ENCODE results near the gene CCDC92. TPM values are rescaled to one million over a fixed set of nuclear protein-coding genes. Genes with fewer than 3 reads are reported as not detected.
"Not testable (repeated sequence)": the region's sequence is repeated elsewhere in the genome, so short reads cannot be mapped to it uniquely, and the experiment has no call there.

CCDC92 gene
- total RNA-seq, 1 experiment from 2014 or later = 6.1 TPM

- not testable (repeated sequence) for H3K27me3 ChIP-seq (ENCODE audit: control insufficient read depth, insufficient read depth, low read length); H3K4me3 ChIP-seq (ENCODE audit: insufficient read depth, low read depth, low read length)
- DNase-seq = peak; percentile 71
Measured at GRCh38 chr12:123911672-123912409, 60.8 kb downstream of the CCDC92 start.

GRCh38 chr12:123910761-123911193, 61.9 kb downstream of the CCDC92 start:
- Histone ChIP-seq H3K27me3 (ENCODE audit: control insufficient read depth, insufficient read depth, low read length) (no peaks in the 10 kb centered on the region), H3K36me3 (replicated peaks; ENCODE audit: control insufficient read depth, insufficient read depth, low read length) (no peaks in the 10 kb centered on the region), H3K4me3 (ENCODE audit: insufficient read depth, low read depth, low read length) (no peak overlapping the region)
- no peak for DNase-seq

More at GRCh38 chr12:123911672-123912409, 60.8 kb downstream of the CCDC92 start:
- not testable (repeated sequence) for H3K36me3 ChIP-seq (replicated peaks; ENCODE audit: control insufficient read depth, insufficient read depth, low read length)

GRCh38 chr12:123910057-123910456, 62.6 kb downstream of the CCDC92 start:
- DNase-seq = no peak
- H3K27me3 ChIP-seq (ENCODE audit: control insufficient read depth, insufficient read depth, low read length) = no peaks in the 10 kb centered on the region
- no peaks in the 10 kb centered on the region for H3K36me3 ChIP-seq (replicated peaks; ENCODE audit: control insufficient read depth, insufficient read depth, low read length)
- no peak overlapping the region for H3K4me3 ChIP-seq (ENCODE audit: insufficient read depth, low read depth, low read length)

DNA sequence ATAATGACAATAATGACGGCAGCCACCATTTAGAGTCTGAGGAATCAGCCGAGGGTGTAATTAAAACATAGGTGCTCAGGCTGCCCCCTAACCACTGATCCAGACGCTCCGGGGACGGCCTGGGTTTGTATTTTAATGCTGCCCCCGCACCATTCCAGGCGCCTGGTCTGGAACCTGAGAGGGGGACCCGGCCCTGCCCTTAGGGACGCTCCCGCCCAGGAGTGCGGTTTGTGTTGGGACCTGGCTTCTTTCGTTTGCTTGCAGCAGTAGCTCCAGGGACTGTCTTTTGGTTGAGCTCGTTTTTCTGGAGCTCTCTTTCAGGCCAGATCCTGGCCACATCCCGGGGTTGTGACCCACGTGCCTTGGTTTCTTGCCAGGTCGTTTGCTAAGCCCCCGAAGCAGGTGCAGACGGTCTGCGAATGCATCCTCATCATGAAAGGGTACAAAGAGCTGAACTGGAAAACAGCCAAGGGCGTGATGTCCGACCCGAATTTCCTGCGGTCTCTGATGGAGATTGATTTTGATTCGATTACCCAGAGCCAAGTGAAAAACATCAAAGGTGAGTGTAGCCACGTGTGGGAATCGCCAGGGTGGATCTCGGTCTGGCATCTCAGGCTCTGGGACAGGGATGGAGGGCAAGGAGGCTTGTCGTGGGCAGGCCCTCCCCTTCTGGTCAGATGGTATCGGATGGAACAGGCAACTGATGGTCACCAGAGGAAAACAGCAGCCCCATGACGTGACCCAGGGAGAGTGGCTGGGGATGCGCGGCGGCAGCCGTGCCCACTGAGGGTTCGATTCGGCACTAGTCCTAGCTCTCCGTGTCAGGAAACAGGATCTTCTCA, 63.5 kb downstream of the CCDC92 start:
- Histone ChIP-seq H3K36me3 (replicated peaks; ENCODE audit: control insufficient read depth, insufficient read depth, low read length) (no peaks in the 10 kb centered on the region), H3K4me3 (ENCODE audit: insufficient read depth, low read depth, low read length) (no peak overlapping the region), H3K27me3 (ENCODE audit: control insufficient read depth, insufficient read depth, low read length) (no peaks in the 10 kb centered on the region)
- DNase-seq = peak; percentile 36

DNA sequence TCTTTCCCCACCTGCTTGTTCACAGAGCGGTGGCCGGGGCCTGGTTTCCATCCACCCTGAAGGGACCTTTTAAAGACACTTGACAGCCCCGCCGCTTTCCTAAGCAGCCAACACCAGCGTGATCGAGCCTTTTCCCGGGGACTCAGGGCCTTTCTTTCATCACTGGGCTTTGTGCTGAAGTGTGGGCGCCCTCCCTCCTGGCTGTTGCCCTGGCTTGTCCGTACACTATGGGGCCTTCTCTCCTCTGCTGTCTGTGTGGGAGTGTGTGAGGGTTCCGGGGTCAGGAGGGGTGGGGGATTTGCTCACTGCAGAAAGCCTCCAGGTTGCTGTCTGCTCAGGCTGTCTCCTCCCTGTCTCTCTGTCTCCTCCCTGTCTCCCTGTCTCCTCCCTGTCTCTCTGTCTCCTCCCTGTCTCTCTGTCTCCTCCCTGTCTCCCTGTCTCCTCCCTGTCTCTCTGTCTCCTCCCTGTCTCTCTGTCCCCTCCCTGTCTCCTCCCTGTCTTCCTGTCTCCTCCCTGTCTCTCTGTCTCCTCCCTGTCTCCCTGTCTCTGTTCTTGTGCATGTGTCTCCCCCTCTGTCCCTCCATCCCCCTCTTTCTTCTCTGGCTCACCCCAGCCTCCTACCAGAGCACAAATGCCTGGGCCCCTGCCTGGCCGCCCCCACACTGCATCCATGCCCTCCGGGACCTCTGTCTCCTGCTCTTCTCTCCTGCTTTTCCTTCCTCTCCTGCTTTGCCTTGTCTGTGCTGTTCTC, 64.7 kb downstream of the CCDC92 start:
- Histone ChIP-seq H3K36me3 (replicated peaks; ENCODE audit: control insufficient read depth, insufficient read depth, low read length) (no peaks in the 10 kb centered on the region), H3K27me3 (ENCODE audit: control insufficient read depth, insufficient read depth, low read length) (no peaks in the 10 kb centered on the region), H3K4me3 (ENCODE audit: insufficient read depth, low read depth, low read length) (no peak overlapping the region)
- peak; percentile 38 for DNase-seq

DNA sequence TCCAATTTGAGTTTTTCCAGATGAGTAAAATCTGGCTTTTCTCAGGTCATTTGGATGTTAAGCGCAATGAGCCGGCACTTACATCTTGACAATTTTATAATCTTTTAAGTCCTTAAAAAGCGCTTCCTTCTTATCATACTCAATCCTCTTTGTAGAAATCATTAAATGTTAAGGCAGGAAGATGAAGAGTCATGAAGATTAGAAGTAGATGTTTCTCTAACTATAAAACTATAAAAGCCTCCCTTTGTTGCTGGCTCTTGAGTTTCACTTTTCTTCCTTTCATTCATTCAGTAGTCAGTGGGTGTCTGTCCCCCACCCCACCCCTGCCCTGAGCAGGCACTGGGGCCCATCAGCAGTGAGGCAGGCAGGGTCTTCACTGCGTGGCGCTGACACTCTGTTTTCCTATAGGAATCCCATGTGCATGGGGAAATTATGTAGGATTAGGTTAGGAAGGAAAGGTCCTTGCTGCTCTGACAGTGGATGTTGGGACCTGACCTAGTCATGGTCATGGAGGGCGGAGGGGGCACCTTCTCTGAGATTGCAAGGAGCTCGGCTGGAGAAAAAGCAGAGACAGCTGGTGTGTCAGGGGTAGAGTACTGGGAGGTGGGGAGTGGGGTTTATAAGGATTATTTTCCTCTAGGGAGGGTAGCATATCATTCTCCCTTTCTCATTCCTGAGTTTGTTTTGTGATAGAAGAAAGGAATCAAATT, 65.8 kb downstream of the CCDC92 start:
- Histone ChIP-seq H3K4me3 (ENCODE audit: insufficient read depth, low read depth, low read length) (no peak overlapping the region), H3K27me3 (ENCODE audit: control insufficient read depth, insufficient read depth, low read length) (no peaks in the 10 kb centered on the region; the same call in 1 of the 2 replicates), H3K36me3 (replicated peaks; ENCODE audit: control insufficient read depth, insufficient read depth, low read length) (no peaks in the 10 kb centered on the region)
- DNase-seq = no peak

- no peaks in the 10 kb centered on the region; the same call in 1 of the 2 replicates for H3K27me3 ChIP-seq (ENCODE audit: control insufficient read depth, insufficient read depth, low read length)
- H3K4me3 ChIP-seq (ENCODE audit: insufficient read depth, low read depth, low read length) = no peak overlapping the region
- no peaks in the 10 kb centered on the region for H3K36me3 ChIP-seq (replicated peaks; ENCODE audit: control insufficient read depth, insufficient read depth, low read length)
- DNase-seq = peak; percentile 86
Measured at GRCh38 chr12:123905319-123905925, 67.2 kb downstream of the CCDC92 start.

DNA sequence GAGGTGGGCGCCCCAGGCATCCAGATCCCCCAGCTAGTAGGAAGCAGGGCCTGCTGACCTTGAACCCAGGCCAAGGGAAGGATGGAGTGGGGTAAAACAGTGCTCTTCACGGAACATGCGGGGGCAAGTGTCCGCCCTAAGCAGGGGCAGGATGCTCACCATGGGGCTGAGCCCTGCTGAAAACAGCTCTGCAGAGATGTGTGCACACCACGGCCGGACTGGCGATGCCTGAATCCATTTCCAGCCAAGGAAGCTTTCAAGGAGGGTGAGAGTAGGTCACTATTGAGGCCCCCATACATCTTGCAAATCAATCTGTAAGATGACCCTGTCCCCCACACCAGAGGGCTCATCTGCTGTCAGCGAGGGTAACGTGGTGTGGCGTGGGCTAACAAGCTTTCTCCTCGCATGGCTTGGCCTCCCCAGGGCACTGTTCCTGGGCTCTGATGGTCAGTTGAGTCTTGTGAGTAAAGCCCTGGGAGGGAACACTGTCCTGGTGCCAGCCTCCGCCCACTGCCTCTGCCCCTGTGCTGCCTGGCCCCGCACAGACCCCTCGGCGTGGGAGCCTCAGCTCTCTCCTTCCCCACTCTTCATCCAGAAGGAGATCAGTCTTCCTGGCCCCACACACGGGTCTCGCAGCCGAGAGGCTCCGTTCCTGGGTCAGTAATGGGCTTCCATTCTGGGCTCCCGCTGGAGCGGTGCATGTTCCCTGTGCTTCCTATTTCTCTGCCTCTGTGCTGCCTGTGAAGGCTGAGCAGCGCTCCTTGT, 69.1 kb downstream of the CCDC92 start:
- Histone ChIP-seq H3K27me3 (ENCODE audit: control insufficient read depth, insufficient read depth, low read length) (no peaks in the 10 kb centered on the region; the same call in 1 of the 2 replicates), H3K4me3 (ENCODE audit: insufficient read depth, low read depth, low read length) (no peak overlapping the region), H3K36me3 (replicated peaks; ENCODE audit: control insufficient read depth, insufficient read depth, low read length) (no peaks in the 10 kb centered on the region)
- DNase-seq = no peak

- no peaks in the 10 kb centered on the region; the same call in 1 of the 2 replicates for H3K27me3 ChIP-seq (ENCODE audit: control insufficient read depth, insufficient read depth, low read length)
- H3K4me3 ChIP-seq (ENCODE audit: insufficient read depth, low read depth, low read length) = no peak overlapping the region
- no peaks in the 10 kb centered on the region for H3K36me3 ChIP-seq (replicated peaks; ENCODE audit: control insufficient read depth, insufficient read depth, low read length)
- DNase-seq = no peak
Measured at GRCh38 chr12:123902821-123903220, 69.8 kb downstream of the CCDC92 start.

GRCh38 chr12:123900871-123901376, 71.7 kb downstream of the CCDC92 start:
- DNase-seq = peak; percentile 74
- Histone ChIP-seq H3K36me3 (replicated peaks; ENCODE audit: control insufficient read depth, insufficient read depth, low read length) (no peaks in the 10 kb centered on the region), H3K4me3 (ENCODE audit: insufficient read depth, low read depth, low read length) (no peak overlapping the region), H3K27me3 (ENCODE audit: control insufficient read depth, insufficient read depth, low read length) (no peaks in the 10 kb centered on the region; the same call in 1 of the 2 replicates)

GRCh38 chr12:123899368-123899767, 73.3 kb downstream of the CCDC92 start:
- Histone ChIP-seq H3K27me3 (ENCODE audit: control insufficient read depth, insufficient read depth, low read length) (no peaks in the 10 kb centered on the region; the same call in 1 of the 2 replicates), H3K4me3 (ENCODE audit: insufficient read depth, low read depth, low read length) (no peak overlapping the region), H3K36me3 (replicated peaks; ENCODE audit: control insufficient read depth, insufficient read depth, low read length) (no peaks in the 10 kb centered on the region)
- no peak for DNase-seq

- H3K36me3 ChIP-seq (replicated peaks; ENCODE audit: control insufficient read depth, insufficient read depth, low read length) = no peaks in the 10 kb centered on the region
- no peak overlapping the region for H3K4me3 ChIP-seq (ENCODE audit: insufficient read depth, low read depth, low read length)
- no peak for DNase-seq
- H3K27me3 ChIP-seq (ENCODE audit: control insufficient read depth, insufficient read depth, low read length) = no peaks in the 10 kb centered on the region; the same call in 1 of the 2 replicates
Measured at GRCh38 chr12:123898673-123899072, 74.0 kb downstream of the CCDC92 start.

DNA sequence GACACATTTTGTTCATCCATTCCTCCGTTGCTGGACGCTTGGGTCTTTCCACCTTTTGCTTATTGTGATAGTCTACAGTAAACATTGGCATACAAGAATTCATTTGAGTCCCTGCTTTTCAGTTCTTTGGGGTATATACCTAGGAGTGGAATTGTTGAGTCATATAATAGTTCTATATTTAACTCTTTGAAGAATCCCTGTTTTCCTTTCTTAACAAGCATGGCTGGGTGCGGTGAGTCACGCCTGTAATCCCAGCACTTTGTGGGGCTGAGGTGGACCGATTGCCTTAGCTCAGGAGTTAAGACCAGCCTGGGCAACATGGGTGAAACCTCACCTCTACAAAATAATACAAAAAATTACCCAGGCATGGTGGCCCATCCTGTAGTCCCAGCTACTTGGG, 75.4 kb downstream of the CCDC92 start:
- Histone ChIP-seq H3K4me3 (ENCODE audit: insufficient read depth, low read depth, low read length) (no peak overlapping the region), H3K36me3 (replicated peaks; ENCODE audit: control insufficient read depth, insufficient read depth, low read length) (no peaks in the 10 kb centered on the region), H3K27me3 (ENCODE audit: control insufficient read depth, insufficient read depth, low read length) (no peaks in the 10 kb centered on the region)
- no peak for DNase-seq

Measured in H7 (cell line).